GM12874 (cell line): ENCODE data around the gene ALK.

Experiments used
- CTCF ChIP-seq: IDR thresholded peaks from 2 replicates; pipeline ENCODE4 v1.5.1; 2011; ENCODE audit warnings: low read depth, mild to moderate bottlenecking, control low read depth, low read length, moderate library complexity; ENCODE audit not compliant: insufficient read depth

ALK gene

GRCh38 chr2:29195796-29196195 is 725.6 kb downstream of the ALK start:
- TF ChIP-seq CTCF: no peak

- TF ChIP-seq CTCF: no peak
Measured at GRCh38 chr2:29193681-29194080, 727.7 kb downstream of the ALK start.

DNA sequence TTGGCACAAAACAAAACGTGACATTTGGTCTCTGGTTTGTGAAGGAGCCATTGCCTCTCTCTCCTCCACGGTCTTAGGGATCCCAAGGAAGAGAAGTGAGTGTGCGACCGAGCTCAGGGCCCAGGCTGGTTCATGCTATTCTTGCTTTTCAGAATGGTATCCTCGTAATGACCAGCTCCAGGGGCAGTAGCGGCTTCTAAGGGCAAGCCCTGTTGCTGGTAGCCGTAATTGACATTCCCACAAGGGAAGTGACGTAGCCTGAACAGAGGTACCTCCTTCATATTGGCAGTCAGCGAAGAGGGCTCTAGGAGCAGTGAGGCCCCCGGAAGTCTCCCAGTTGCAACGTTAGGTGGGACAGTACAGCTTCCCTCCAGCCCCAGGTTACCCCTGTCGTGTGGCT is 728.3 kb downstream of the ALK start:
- no peak for TF ChIP-seq CTCF

DNA sequence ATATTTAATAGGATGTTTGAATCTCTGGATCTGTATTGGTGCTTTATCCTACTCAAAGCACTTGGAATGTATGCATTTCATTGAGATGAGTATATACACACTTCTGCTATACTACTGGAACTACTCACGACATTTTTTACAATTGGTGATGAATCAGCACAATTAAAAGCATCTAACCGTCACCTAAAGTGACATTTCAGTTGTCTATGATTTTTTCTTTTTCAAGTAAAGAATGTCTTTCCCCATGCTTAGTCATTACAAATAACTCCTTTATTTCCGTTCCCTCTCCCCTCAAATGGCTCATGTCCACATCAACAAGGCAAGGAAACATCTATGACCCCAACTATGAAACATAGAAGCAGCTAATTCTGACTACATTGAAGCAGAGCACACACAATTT is 728.9 kb downstream of the ALK start:
- no peak for TF ChIP-seq CTCF

GRCh38 chr2:29191817-29192216 is 729.6 kb downstream of the ALK start:
- no peak for TF ChIP-seq CTCF

- TF ChIP-seq CTCF: no peak
Measured at GRCh38 chr2:29189052-29189451, 732.3 kb downstream of the ALK start.

DNA sequence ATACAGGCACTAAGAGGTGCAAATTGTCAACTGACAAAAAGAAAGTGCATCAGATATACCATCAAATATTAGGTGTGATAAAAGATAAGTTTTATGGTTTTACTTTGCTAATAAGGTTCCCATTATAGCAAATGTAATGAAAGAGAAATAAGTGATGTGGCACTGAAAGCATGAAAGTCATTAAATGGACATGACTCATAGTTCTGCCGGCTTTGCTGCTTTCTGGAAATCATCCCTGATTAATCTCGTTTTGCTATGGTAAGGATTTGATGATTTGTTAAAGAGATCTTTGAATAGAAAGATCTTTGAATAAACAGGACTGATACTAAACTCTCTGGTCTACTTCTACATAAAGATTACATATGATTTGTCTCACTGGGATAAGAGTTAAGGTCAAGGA is 733.5 kb downstream of the ALK start:
- TF ChIP-seq CTCF: no peak

GRCh38 chr2:29186817-29187216 is 734.6 kb downstream of the ALK start:
- no peak for TF ChIP-seq CTCF
